ENCODE measurements around the gene RGS17.

RGS17 gene

GRCh38 chr6:153108315-153108714 lies 22.8 kb downstream of the RGS17 start:
- Histone ChIP-seq H3K27ac (no peak overlapping the region), H3K27me3 (no peaks in the 10 kb centered on the region), H3K9me3 (replicated peaks in 1 of 11) (peaks cover 0 to 18% (median 9%) of the 10 kb centered on the region in 11 experiments; a peak in 17 of 22 replicates), H4K20me1 (no peaks in the 10 kb centered on the region), H3K4me2 (no peak overlapping the region), H3K36me3 (no peaks in the 10 kb centered on the region), H3K9ac (no peak overlapping the region), H3K4me1 (peaks cover 0 to 4% (median 0%) of the 10 kb centered on the region in 10 experiments; a peak in 2 of 20 replicates), H3K4me3 (no peak overlapping the region)
- no peak for TF ChIP-seq Cebpa-rat (IDR thresholded peaks at IDR 0.05)

- Histone ChIP-seq H3K9me3 (replicated peaks in 1 of 11) (peaks cover 0 to 9% (median 0%) of the 10 kb centered on the region in 11 experiments; a peak in 1 of 22 replicates), H3K4me3 (no peak overlapping the region), H3K9ac (no peak overlapping the region), H4K20me1 (no peaks in the 10 kb centered on the region), H3K4me1 (peaks cover 0 to 6% (median 0%) of the 10 kb centered on the region in 10 experiments; a peak in 2 of 20 replicates), H3K27ac (no peak overlapping the region), H3K4me2 (no peak overlapping the region), H3K36me3 (no peaks in the 10 kb centered on the region), H3K27me3 (no peaks in the 10 kb centered on the region)
- TF ChIP-seq Cebpa-rat (IDR thresholded peaks at IDR 0.05): no peak
These were observed 25.1 kb downstream of the RGS17 start for GRCh38 chr6:153106021-153106420.

GRCh38 chr6:153104220-153104619 lies 26.9 kb downstream of the RGS17 start:
- Histone ChIP-seq H3K27ac (no peak overlapping the region), H3K9me3 (replicated peaks in 1 of 11) (0 out of 22 replicates have a peak, but pooled peaks cover 0 to 5% (median 0%) of the 10 kb centered on the region in 11 experiments), H3K4me1 (peaks cover 0 to 10% (median 0%) of the 10 kb centered on the region in 10 experiments; a peak in 3 of 20 replicates), H4K20me1 (no peaks in the 10 kb centered on the region), H3K27me3 (no peaks in the 10 kb centered on the region), H3K9ac (no peak overlapping the region), H3K4me3 (no peak overlapping the region), H3K4me2 (no peak overlapping the region), H3K36me3 (no peaks in the 10 kb centered on the region)
- no peak for TF ChIP-seq Cebpa-rat (IDR thresholded peaks at IDR 0.05)

- Histone ChIP-seq H3K9me3 (replicated peaks in 1 of 11) (0 out of 22 replicates have a peak, but pooled peaks cover 0 to 5% (median 0%) of the 10 kb centered on the region in 11 experiments), H3K36me3 (no peaks in the 10 kb centered on the region), H3K27me3 (no peaks in the 10 kb centered on the region), H3K9ac (no peak overlapping the region), H3K4me2 (no peak overlapping the region), H4K20me1 (no peaks in the 10 kb centered on the region), H3K4me1 (peaks cover 0 to 10% (median 0%) of the 10 kb centered on the region in 10 experiments; a peak in 3 of 20 replicates), H3K27ac (peak overlapping the region in 1 of 11 experiments; percentile 11; a peak in 1 of 22 replicates), H3K4me3 (no peak overlapping the region)
- no peak for TF ChIP-seq Cebpa-rat (IDR thresholded peaks at IDR 0.05)
These were observed 27.8 kb downstream of the RGS17 start for GRCh38 chr6:153103319-153103655.

GRCh38 chr6:153102605-153103318 lies 28.3 kb downstream of the RGS17 start:
- H3K4me1 ChIP-seq: peaks cover 0 to 10% (median 0%) of the 10 kb centered on the region in 10 experiments; a peak in 3 of 20 replicates
- no peak for TF ChIP-seq Cebpa-rat (IDR thresholded peaks at IDR 0.05)

GRCh38 chr6:153101461-153101860 lies 29.6 kb downstream of the RGS17 start:
- H3K4me3 ChIP-seq: no peak overlapping the region
- no peaks in the 10 kb centered on the region for H3K27me3 ChIP-seq
- H3K4me2 ChIP-seq: no peak overlapping the region; a peak in 1 of 22 replicates
- H3K9me3 ChIP-seq (replicated peaks in 1 of 11): 0 out of 22 replicates have a peak, but pooled peaks cover 0 to 5% (median 0%) of the 10 kb centered on the region in 11 experiments
- H3K4me1 ChIP-seq: peaks cover 0 to 18% (median 0%) of the 10 kb centered on the region in 10 experiments; a peak in 5 of 20 replicates
- H3K36me3 ChIP-seq: no peaks in the 10 kb centered on the region
- H3K9ac ChIP-seq: no peak overlapping the region
- TF ChIP-seq Cebpa-rat (IDR thresholded peaks at IDR 0.05): no peak
- H3K27ac ChIP-seq: no peak overlapping the region
- no peaks in the 10 kb centered on the region for H4K20me1 ChIP-seq

More at GRCh38 chr6:153102605-153103318, 28.3 kb downstream of the RGS17 start:
- H3K9ac ChIP-seq: no peak overlapping the region
- no peak overlapping the region for H3K4me2 ChIP-seq
- no peak overlapping the region for H3K4me3 ChIP-seq
- H4K20me1 ChIP-seq: no peaks in the 10 kb centered on the region
- no peaks in the 10 kb centered on the region for H3K27me3 ChIP-seq
- peak overlapping the region in 1 of 11 experiments; percentile 11; a peak in 1 of 22 replicates for H3K27ac ChIP-seq
- no peaks in the 10 kb centered on the region for H3K36me3 ChIP-seq
- H3K9me3 ChIP-seq (replicated peaks in 1 of 11): 0 out of 22 replicates have a peak, but pooled peaks cover 0 to 5% (median 0%) of the 10 kb centered on the region in 11 experiments

- TF ChIP-seq Cebpa-rat (IDR thresholded peaks at IDR 0.05): no peak
- no peak overlapping the region for H3K4me2 ChIP-seq
- H3K4me3 ChIP-seq: no peak overlapping the region
- H3K27ac ChIP-seq: no peak overlapping the region
- 0 out of 22 replicates have a peak, but pooled peaks cover 0 to 5% (median 0%) of the 10 kb centered on the region in 11 experiments for H3K9me3 ChIP-seq (replicated peaks in 1 of 11)
- H3K4me1 ChIP-seq: peaks cover 0 to 24% (median 0%) of the 10 kb centered on the region in 10 experiments; a peak in 5 of 20 replicates
- no peak overlapping the region for H3K9ac ChIP-seq
- H4K20me1 ChIP-seq: no peaks in the 10 kb centered on the region
- H3K27me3 ChIP-seq: no peaks in the 10 kb centered on the region
- H3K36me3 ChIP-seq: no peaks in the 10 kb centered on the region
These were observed 31.4 kb downstream of the RGS17 start for GRCh38 chr6:153099636-153100035.

- Histone ChIP-seq H3K36me3 (no peaks in the 10 kb centered on the region), H3K4me2 (peak overlapping the region in 1 of 11 experiments; percentile 35; a peak in 2 of 22 replicates), H3K9me3 (replicated peaks in 1 of 11) (peaks cover 0 to 13% (median 0%) of the 10 kb centered on the region in 11 experiments; a peak in 1 of 22 replicates), H3K27me3 (no peaks in the 10 kb centered on the region), H3K9ac (no peak overlapping the region), H4K20me1 (no peaks in the 10 kb centered on the region), H3K27ac (no peak overlapping the region), H3K4me3 (no peak overlapping the region), H3K4me1 (peaks cover 0 to 40% (median 20%) of the 10 kb centered on the region in 10 experiments; a peak in 16 of 20 replicates)
- no peak for TF ChIP-seq Cebpa-rat (IDR thresholded peaks at IDR 0.05)
These were observed 34.3 kb downstream of the RGS17 start for GRCh38 chr6:153096792-153097191.

- H3K9ac ChIP-seq: no peak overlapping the region
- H4K20me1 ChIP-seq: no peaks in the 10 kb centered on the region
- peak overlapping the region in 2 of 11 experiments; percentile 17 to 35; a peak in 3 of 22 replicates for H3K4me2 ChIP-seq
- no peak overlapping the region for H3K27ac ChIP-seq
- H3K36me3 ChIP-seq: no peaks in the 10 kb centered on the region
- H3K4me3 ChIP-seq: no peak overlapping the region
- H3K4me1 ChIP-seq: peaks cover 0 to 47% (median 27%) of the 10 kb centered on the region in 10 experiments; a peak in 16 of 20 replicates
- H3K27me3 ChIP-seq: no peaks in the 10 kb centered on the region
- H3K9me3 ChIP-seq (replicated peaks in 1 of 11): peaks cover 0 to 9% (median 0%) of the 10 kb centered on the region in 11 experiments; a peak in 1 of 22 replicates
- no peak for TF ChIP-seq Cebpa-rat (IDR thresholded peaks at IDR 0.05)
These were observed 35.1 kb downstream of the RGS17 start for GRCh38 chr6:153096031-153096430.
